Measurements from ENCODE around the gene DDX19B. TPM values are rescaled to one million over a fixed set of nuclear protein-coding genes. Genes with fewer than 3 reads are reported as not detected.
A peak's percentile ranks its signal among the peaks of the same experiment; 100 is the strongest.

The DDX19B gene
- total and polyA plus RNA-seq, 9 of the 15 experiments (the other 6 are each of a cell fraction or from before 2014, with no cell fraction given): 7.0 to 32.9 (median 19.3) TPM

- no peak; the same call in none of the 2 replicates for TF ChIP-seq ZNF592 (IDR thresholded peaks at IDR 0.05)
- peak; percentile 97 for TF ChIP-seq RBM25 (IDR thresholded peaks at IDR 0.05; ENCODE audit: low read depth, low read length, severe bottlenecking)
- TF ChIP-seq BCOR (IDR thresholded peaks at IDR 0.05): no peak; the same call in 1 of the 2 replicates
- no peak for TF ChIP-seq ZNF655 (CRISPR knock-in tag; IDR thresholded peaks at IDR 0.05)
- TF ChIP-seq ZKSCAN1 (IDR thresholded peaks at IDR 0.05; ENCODE audit: low read depth, low read length): no peak
- peak; percentile 77; the same call in 1 of the 2 replicates for TF ChIP-seq THAP7 (CRISPR knock-in tag; IDR thresholded peaks at IDR 0.05)
- TF ChIP-seq ZFX (CRISPR knock-in tag; IDR thresholded peaks at IDR 0.05): peak; percentile 98
- no peak for TF ChIP-seq ETV6 (IDR thresholded peaks at IDR 0.05; ENCODE audit: borderline replicate concordance in 1 of 2, low read depth in 2 of 2, low read length in 1 of 2)
- TF ChIP-seq ETV6 (CRISPR knock-in tag; IDR thresholded peaks at IDR 0.05; ENCODE audit: borderline replicate concordance): no peak; the same call in 1 of the 2 replicates
- no peak for TF ChIP-seq ZNF785 (CRISPR knock-in tag; IDR thresholded peaks at IDR 0.05)
- no peak; the same call in 1 of the 2 replicates for TF ChIP-seq ILF3 (IDR thresholded peaks at IDR 0.05; ENCODE audit: borderline replicate concordance)
- TF ChIP-seq SIX5 (IDR thresholded peaks at IDR 0.05; ENCODE audit: borderline replicate concordance in 1 of 2, insufficient read depth in 1 of 2, low read depth in 1 of 2, low read length in 2 of 2): no peak
- TF ChIP-seq TARDBP (IDR thresholded peaks at IDR 0.05): peak; percentile 30; the same call in 1 of the 2 replicates
- no peak for TF ChIP-seq ZNF384 (IDR thresholded peaks at IDR 0.05; ENCODE audit: low read depth, low read length)
- peak; percentile 100 for TF ChIP-seq PKNOX1 (IDR thresholded peaks at IDR 0.05)
- TF ChIP-seq BCLAF1 (IDR thresholded peaks at IDR 0.05; ENCODE audit: borderline replicate concordance in 1 of 2, control insufficient read depth in 1 of 2, low read depth in 2 of 2, low read length in 1 of 2): no peak
These were observed 9.5 kb upstream of the DDX19B start, which contains the start of gene AARS1 (continued) for GRCh38 chr16:70289229-70290094.

All from K562 (cell line).